ENCODE results near the gene DMRT3. TPM values are rescaled to one million over a fixed set of nuclear protein-coding genes. Genes with fewer than 3 reads are reported as not detected.
"Not testable (repeated sequence)": the region's sequence is repeated elsewhere in the genome, so short reads cannot be mapped to it uniquely, and the experiment has no call there.

Gene DMRT3
- total RNA-seq, 1 experiment from 2014 or later: not detected

GRCh38 chr9:998299-999110 is 22.1 kb downstream of the DMRT3 start:
- BruUV-seq (replicated peaks); H3K9me3 Mint-ChIP-seq (ENCODE audit: unreplicated experiment); H3K27me3 ChIP-seq (replicated peaks; ENCODE audit: control insufficient read depth, insufficient read depth, low read length); H3K4me1 ChIP-seq; DNase-seq; POLR2A ChIA-PET; H3K9me3 ChIP-seq; intact Hi-C loops (cut with micrococcal nuclease; ENCODE audit: unreplicated experiment); H3K4me1 Mint-ChIP-seq (ENCODE audit: low read depth, unreplicated experiment); H3K4me3 ChIP-seq (ENCODE audit: low read depth, low read length); H3K4me3 Mint-ChIP-seq (ENCODE audit: unreplicated experiment); H3K36me3 ChIP-seq (ENCODE audit: control insufficient read depth, insufficient read depth, low read length); H3K27me3 Mint-ChIP-seq (ENCODE audit: insufficient read depth, unreplicated experiment); CTCF ChIA-PET; H3K27ac Mint-ChIP-seq (ENCODE audit: unreplicated experiment); H3K36me3 Mint-ChIP-seq (ENCODE audit: insufficient read depth, unreplicated experiment): not testable (repeated sequence)
- peak in 1 of 2 experiments; percentile 44 for TF ChIP-seq CTCF (IDR thresholded peaks at IDR 0.05; ENCODE audit: insufficient read depth in 1 of 2, low read depth in 1 of 2, low read length in 1 of 2, severe bottlenecking in 1 of 2, unreplicated experiment in 1 of 2)

- no peak for TF ChIP-seq CTCF (IDR thresholded peaks at IDR 0.05; ENCODE audit: insufficient read depth in 1 of 2, low read depth in 1 of 2, low read length in 1 of 2, severe bottlenecking in 1 of 2, unreplicated experiment in 1 of 2)
- Histone ChIP-seq H3K4me3 (ENCODE audit: low read depth, low read length) (no peak overlapping the region), H3K27me3 (replicated peaks; ENCODE audit: control insufficient read depth, insufficient read depth, low read length) (no peaks in the 10 kb centered on the region), H3K4me1 (no peaks in the 10 kb centered on the region), H3K9me3 (no peaks in the 10 kb centered on the region), H3K36me3 (ENCODE audit: control insufficient read depth, insufficient read depth, low read length) (no peaks in the 10 kb centered on the region)
- intact Hi-C loops (cut with micrococcal nuclease; ENCODE audit: unreplicated experiment): loop anchor here (10.0 kb wide), 2 partner anchors 617 to 657 kb away; no protein-coding TSS in a partner anchor
- CTCF ChIA-PET: no interaction called here
- H3K36me3 Mint-ChIP-seq (ENCODE audit: insufficient read depth, unreplicated experiment): no peaks in the 10 kb centered on the region
- no peak for DNase-seq
- H3K4me3 Mint-ChIP-seq (ENCODE audit: unreplicated experiment): no peak overlapping the region
- no TSS peak for BruUV-seq (replicated peaks)
- H3K9me3 Mint-ChIP-seq (ENCODE audit: unreplicated experiment): no peaks in the 10 kb centered on the region
- no peaks in the 10 kb centered on the region for H3K27me3 Mint-ChIP-seq (ENCODE audit: insufficient read depth, unreplicated experiment)
- H3K4me1 Mint-ChIP-seq (ENCODE audit: low read depth, unreplicated experiment): no peaks in the 10 kb centered on the region
- POLR2A ChIA-PET: no interaction called here
- H3K27ac Mint-ChIP-seq (ENCODE audit: unreplicated experiment): no peak overlapping the region
These were observed 25.4 kb downstream of the DMRT3 start for GRCh38 chr9:1001838-1002237.

- Histone ChIP-seq H3K4me3 (ENCODE audit: low read depth, low read length) (no peak overlapping the region), H3K4me1 (no peaks in the 10 kb centered on the region), H3K36me3 (ENCODE audit: control insufficient read depth, insufficient read depth, low read length) (no peaks in the 10 kb centered on the region), H3K9me3 (no peaks in the 10 kb centered on the region), H3K27me3 (replicated peaks; ENCODE audit: control insufficient read depth, insufficient read depth, low read length) (no peaks in the 10 kb centered on the region)
- no peak for DNase-seq
- no peak for TF ChIP-seq CTCF (IDR thresholded peaks at IDR 0.05; ENCODE audit: insufficient read depth in 1 of 2, low read depth in 1 of 2, low read length in 1 of 2, severe bottlenecking in 1 of 2, unreplicated experiment in 1 of 2)
- intact Hi-C loops (cut with micrococcal nuclease; ENCODE audit: unreplicated experiment): loop anchor here (10.0 kb wide), 2 partner anchors 618 to 658 kb away; no protein-coding TSS in a partner anchor
- no TSS peak for BruUV-seq (replicated peaks)
- ChIA-PET POLR2A (interaction anchor here (0.7 kb wide), 1 partner anchor 499 kb away, joined by 5 read pairs; no protein-coding TSS in a partner anchor), CTCF (interaction anchor here (0.6 to 1.2 kb wide), 4 partner anchors 92 to 153 kb away, joined by 3 to 6 read pairs (median 4); no protein-coding TSS in a partner anchor)
- Mint-ChIP-seq H3K27me3 (ENCODE audit: insufficient read depth, unreplicated experiment) (no peaks in the 10 kb centered on the region), H3K4me1 (ENCODE audit: low read depth, unreplicated experiment) (no peaks in the 10 kb centered on the region), H3K9me3 (ENCODE audit: unreplicated experiment) (no peaks in the 10 kb centered on the region), H3K27ac (ENCODE audit: unreplicated experiment) (no peak overlapping the region), H3K4me3 (ENCODE audit: unreplicated experiment) (no peak overlapping the region), H3K36me3 (ENCODE audit: insufficient read depth, unreplicated experiment) (no peaks in the 10 kb centered on the region)
These were observed 26.2 kb downstream of the DMRT3 start for GRCh38 chr9:1002678-1003077.

Data from Caco-2 (cell line).